Activated CD4-positive, alpha-beta T cell treated with anti-CD3 and anti-CD28 coated beads, Interleukin-2, amount 10 ng/mL, durations not matched to agents 7 days and 5 days (primary cell): Measurements from ENCODE around the gene RTN4RL1. TPM values are rescaled to one million over a fixed set of nuclear protein-coding genes. Genes with fewer than 3 reads are reported as not detected.
"Not testable (repeated sequence)": the region's sequence is repeated elsewhere in the genome, so short reads cannot be mapped to it uniquely, and the experiment has no call there.

Experiments used
- CTCF ChIA-PET: fragments of 350-600 bp; sonication (Branson Sonifier 250); formaldehyde crosslinking; loops from one replicate; lab custom pipeline; 2021; ENCODE audit warnings: antibody characterized with exemption; lab: Charles Lee
- POLR2A ChIA-PET: fragments of 350-600 bp; sonication (Branson Sonifier 250); formaldehyde crosslinking; loops from one replicate; lab custom pipeline; 2021; ENCODE audit warnings: antibody characterized with exemption; lab: Charles Lee
- DNase-seq: peaks from one replicate; pipeline ENCODE4 v3.0.0-alpha.2; 2020
- H3K27ac Mint-ChIP-seq: one replicate; pipeline ENCODE4 v1.8.0; 2021; ENCODE audit warnings: mild to moderate bottlenecking, moderate library complexity, mixed read lengths
- H3K27me3 Mint-ChIP-seq: one replicate; pipeline ENCODE4 v1.8.0; 2021; ENCODE audit warnings: mixed read lengths
- H3K36me3 Mint-ChIP-seq: one replicate; pipeline ENCODE4 v1.8.0; 2021; ENCODE audit warnings: low read depth, mixed read lengths
- H3K4me1 Mint-ChIP-seq: one replicate; pipeline ENCODE4 v1.8.0; 2021; ENCODE audit warnings: mixed read lengths
- H3K4me3 Mint-ChIP-seq: one replicate; pipeline ENCODE4 v1.8.0; 2021; ENCODE audit warnings: mild to moderate bottlenecking, moderate library complexity, mixed read lengths
- H3K9me3 Mint-ChIP-seq: one replicate; pipeline ENCODE4 v1.8.0; 2021; ENCODE audit warnings: mixed read lengths
- total RNA-seq, 2 experiments: library from RNA; stranded (reverse); gene quantifications; one replicate each; pipeline ENCODE4 v1.2.3, GENCODE V29; 2021

The RTN4RL1 gene
- total RNA-seq, 2 experiments from 2014 or later: 0.19 to 0.20 TPM

DNA sequence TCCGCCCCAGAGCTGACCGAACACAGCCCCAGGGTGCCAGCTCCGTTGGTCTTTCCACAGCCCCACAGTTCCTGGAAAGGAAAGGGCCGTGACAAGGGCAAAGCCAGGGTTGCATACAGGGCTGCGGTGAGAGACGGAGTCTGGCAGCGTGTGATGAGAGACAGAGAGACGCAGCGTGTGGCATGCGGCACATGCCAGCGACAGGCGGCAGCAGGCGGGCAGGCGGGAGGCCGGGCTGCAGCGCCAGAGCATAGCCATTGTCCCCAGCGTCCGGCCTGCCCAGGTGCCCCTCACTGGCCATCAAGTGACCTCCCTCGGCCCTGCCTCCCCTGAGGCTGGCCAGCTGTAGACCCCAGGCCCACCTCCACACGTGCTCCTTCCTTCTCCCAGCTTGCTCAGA is 8.6 kb downstream of the RTN4RL1 start:
- no peak overlapping the region for H3K27ac Mint-ChIP-seq
- H3K4me1 Mint-ChIP-seq: no peaks in the 10 kb centered on the region
- ChIA-PET CTCF (interaction anchor here (0.6 kb wide), 1 partner anchor 239 kb away, joined by 3 read pairs; no protein-coding TSS in a partner anchor), POLR2A (no interaction called here)
- DNase-seq: no peak
- H3K9me3 Mint-ChIP-seq: peaks cover 3% of the 10 kb centered on the region
- H3K36me3 Mint-ChIP-seq: no peaks in the 10 kb centered on the region
- H3K4me3 Mint-ChIP-seq: no peak overlapping the region
- H3K27me3 Mint-ChIP-seq: peaks cover 40% of the 10 kb centered on the region

DNA sequence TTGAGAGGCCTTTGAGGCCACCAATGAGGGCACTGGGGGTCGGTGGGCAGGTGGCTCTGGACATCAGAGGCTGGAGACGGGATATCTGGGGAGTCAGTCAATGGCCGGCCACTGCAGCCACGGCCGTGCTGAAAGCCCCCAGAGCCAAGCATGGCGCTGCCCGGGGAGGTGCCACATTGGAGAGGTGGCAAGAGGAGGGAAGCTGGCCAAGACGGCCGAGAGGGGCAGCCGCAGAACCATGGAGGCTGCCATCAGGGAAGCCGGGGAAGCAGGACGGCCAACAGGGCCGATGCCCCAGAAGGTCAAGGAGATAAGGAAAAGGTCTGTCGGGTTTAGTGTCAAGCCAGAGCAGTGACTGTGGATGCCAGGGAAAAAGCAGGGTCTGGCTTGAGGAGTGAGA is 9.8 kb downstream of the RTN4RL1 start:
- Mint-ChIP-seq H3K36me3 (no peaks in the 10 kb centered on the region), H3K27ac (no peak overlapping the region), H3K27me3 (peaks cover 32% of the 10 kb centered on the region), H3K4me1 (no peaks in the 10 kb centered on the region), H3K9me3 (peaks cover 3% of the 10 kb centered on the region), H3K4me3 (no peak overlapping the region)
- CTCF ChIA-PET: interaction anchor here (0.6 kb wide), 1 partner anchor 296 kb away, joined by 3 read pairs; no protein-coding TSS in a partner anchor
- POLR2A ChIA-PET: no interaction called here
- DNase-seq: no peak

DNA sequence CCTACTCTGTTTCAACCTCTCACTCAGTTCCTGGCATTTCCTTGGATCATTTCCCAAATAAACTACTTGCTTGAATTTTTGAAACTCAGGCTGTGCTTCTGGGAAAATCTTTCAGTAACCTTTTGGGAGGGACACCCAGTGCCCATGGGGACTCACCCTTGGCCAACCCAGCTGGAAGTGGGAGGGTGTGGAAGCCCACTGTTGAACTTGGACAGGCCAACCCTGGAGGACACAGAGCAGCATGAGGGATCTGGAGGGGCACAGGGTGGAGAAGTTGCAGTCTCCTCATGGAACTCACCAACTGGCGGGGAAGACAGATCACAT is 11.2 kb downstream of the RTN4RL1 start:
- H3K27me3 Mint-ChIP-seq: peaks cover 20% of the 10 kb centered on the region
- POLR2A ChIA-PET: no interaction called here
- CTCF ChIA-PET: interaction anchor here (0.6 kb wide), 1 partner anchor 13 kb away, joined by 7 read pairs; no protein-coding TSS in a partner anchor

DNA sequence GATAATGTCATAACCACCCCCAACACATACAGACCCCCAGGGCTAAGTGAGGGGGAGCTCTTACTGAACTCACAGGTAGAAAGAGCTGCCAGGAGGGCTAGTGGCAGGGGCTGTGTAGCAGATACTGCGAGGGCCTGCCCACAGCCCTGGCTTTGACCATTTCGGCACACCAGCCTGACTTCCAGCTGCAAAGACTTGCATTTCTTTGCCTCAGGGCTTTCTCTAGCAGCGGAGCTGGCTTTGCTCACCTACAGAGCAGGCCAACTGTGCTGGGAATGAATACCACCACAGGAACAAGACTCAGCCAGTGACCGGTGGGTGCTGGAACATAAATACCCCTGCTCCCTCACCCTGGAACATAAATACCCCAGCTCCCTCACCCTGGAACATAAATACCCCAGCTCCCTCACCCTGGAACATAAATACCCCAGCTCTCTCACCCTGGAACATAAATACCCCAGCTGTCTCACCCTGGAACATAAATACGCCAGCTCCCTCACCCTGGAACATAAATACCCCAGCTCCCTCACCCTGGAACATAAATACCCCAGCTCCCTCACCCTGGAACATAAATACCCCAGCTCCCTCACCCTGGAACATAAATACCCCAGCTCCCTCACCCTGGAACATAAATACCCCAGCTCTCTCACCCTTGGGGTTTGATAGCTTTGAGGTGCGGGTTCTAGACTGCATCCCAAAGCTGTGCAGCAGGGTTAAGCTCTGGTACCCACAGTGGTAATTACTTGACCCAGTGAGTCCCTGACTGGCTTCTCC is 11.7 kb downstream of the RTN4RL1 start:
- H3K27ac Mint-ChIP-seq, H3K4me1 Mint-ChIP-seq, POLR2A ChIA-PET, H3K36me3 Mint-ChIP-seq, DNase-seq, H3K4me3 Mint-ChIP-seq, H3K9me3 Mint-ChIP-seq: not testable (repeated sequence)
- CTCF ChIA-PET: interaction anchor here (0.6 kb wide), 1 partner anchor 13 kb away, joined by 7 read pairs; no protein-coding TSS in a partner anchor
- H3K27me3 Mint-ChIP-seq: peaks cover 17% of the 10 kb centered on the region

More for the DNA sequence above, 11.2 kb downstream of the RTN4RL1 start:
- DNase-seq: no peak
- no peaks in the 10 kb centered on the region for H3K36me3 Mint-ChIP-seq
- no peaks in the 10 kb centered on the region for H3K4me1 Mint-ChIP-seq
- peaks cover 3% of the 10 kb centered on the region for H3K9me3 Mint-ChIP-seq
- no peak overlapping the region for H3K4me3 Mint-ChIP-seq
- H3K27ac Mint-ChIP-seq: no peak overlapping the region

DNA sequence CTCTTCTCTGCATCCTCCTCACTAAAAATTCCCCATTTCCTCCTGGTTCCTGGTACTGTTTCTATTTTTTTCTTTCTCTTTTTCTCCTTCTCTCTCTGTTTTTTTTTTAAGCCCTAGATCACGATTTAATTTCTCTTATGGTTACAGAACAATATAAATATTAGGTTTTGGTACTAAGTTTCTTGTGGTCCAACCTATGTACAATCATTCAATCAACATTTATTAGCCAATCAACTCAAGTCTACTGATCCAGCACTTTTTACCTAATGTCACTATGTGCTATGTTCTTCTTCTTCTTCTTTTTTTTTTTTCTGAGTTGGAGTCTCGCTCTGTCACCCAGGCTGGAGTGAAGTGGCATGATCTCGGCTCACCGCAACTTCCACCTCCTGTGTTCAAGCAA is 12.6 kb downstream of the RTN4RL1 start:
- Mint-ChIP-seq H3K9me3 (peaks cover 3% of the 10 kb centered on the region), H3K4me3 (no peak overlapping the region), H3K27ac (no peak overlapping the region), H3K4me1 (no peaks in the 10 kb centered on the region), H3K27me3 (peaks cover 11% of the 10 kb centered on the region), H3K36me3 (no peaks in the 10 kb centered on the region)
- ChIA-PET POLR2A (no interaction called here), CTCF (no interaction called here)
- no peak for DNase-seq

DNA sequence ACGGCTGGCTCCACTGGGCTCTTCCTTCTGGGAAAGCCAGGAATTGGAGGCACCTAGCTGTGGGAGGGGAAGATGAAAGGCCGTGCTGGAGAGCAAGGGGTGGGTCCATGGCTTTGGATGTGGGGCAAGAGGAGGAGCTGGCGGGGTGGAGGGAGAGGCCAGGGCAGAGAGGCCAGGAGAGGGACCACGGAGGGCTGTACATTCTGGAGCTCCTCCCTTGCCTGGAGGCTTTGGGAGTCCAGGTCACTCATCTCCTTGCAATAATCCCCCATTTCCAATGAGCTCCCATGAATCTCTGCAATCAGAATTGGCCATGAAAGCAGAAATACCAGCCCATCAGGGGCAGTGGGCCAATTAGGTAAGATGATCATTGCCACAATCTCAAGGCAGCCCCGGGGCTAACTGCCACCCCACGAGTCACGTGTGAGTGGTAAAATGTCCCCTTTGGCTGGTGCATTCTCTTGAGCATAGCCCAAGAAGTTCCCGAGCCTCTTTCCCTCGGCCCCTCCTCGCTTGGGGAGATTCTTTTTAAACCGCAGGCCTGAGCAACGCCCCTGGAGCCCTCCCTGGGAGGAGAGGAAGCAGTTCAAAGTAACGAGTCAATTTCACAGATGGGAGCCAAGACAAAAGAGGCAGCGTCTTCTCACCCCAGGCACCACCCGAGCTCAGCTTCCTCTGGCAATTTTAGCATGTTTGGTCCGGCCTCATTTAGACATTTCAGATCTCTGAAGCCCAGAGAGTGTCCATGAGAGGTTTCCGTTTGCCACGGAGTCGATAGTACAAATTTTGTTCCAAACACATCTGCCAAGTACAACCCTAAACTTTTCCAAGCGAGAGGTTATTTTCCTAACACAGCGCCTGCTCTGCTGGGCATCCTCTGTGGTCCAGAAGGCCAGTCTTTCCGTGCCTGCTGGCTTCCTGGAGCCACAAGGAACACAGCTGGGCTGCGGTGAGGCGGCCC is 13.4 kb downstream of the RTN4RL1 start:
- ChIA-PET CTCF (interaction anchor here (0.6 to 1.2 kb wide), 3 partner anchors 9 to 725 kb away, joined by 3 to 4 read pairs (median 3); no protein-coding TSS in a partner anchor), POLR2A (no interaction called here)
- no peak for DNase-seq
- H3K36me3 Mint-ChIP-seq: no peaks in the 10 kb centered on the region
- H3K27me3 Mint-ChIP-seq: peaks cover 11% of the 10 kb centered on the region
- H3K4me3 Mint-ChIP-seq: no peak overlapping the region
- no peaks in the 10 kb centered on the region for H3K4me1 Mint-ChIP-seq
- H3K9me3 Mint-ChIP-seq: peaks cover 3% of the 10 kb centered on the region
- H3K27ac Mint-ChIP-seq: no peak overlapping the region

DNA sequence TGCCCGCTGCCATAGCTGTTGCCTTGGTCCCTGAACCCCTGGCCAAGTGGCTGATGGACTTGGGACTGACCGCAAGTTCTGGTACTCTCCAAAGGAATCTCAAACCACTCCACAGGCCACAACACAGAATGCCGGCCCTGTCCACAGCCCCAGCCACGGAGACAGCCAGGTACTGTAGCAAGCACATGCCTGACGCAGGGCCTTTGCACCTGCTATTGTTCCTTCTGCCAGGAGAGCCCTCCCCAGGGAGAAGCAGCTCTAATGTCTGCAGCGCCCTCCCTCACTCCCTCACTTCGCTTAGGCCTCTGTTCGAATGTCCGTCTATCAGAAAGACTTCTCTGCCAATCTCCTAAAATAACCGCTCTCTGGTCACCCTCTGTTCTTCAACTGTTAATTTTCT is 15.4 kb downstream of the RTN4RL1 start:
- Mint-ChIP-seq H3K27ac (no peak overlapping the region), H3K27me3 (peaks cover 8% of the 10 kb centered on the region), H3K4me3 (no peak overlapping the region), H3K4me1 (no peaks in the 10 kb centered on the region), H3K36me3 (no peaks in the 10 kb centered on the region), H3K9me3 (peaks cover 3% of the 10 kb centered on the region)
- ChIA-PET POLR2A (no interaction called here), CTCF (interaction anchor here (0.6 kb wide), 1 partner anchor 340 kb away, joined by 3 read pairs; no protein-coding TSS in a partner anchor)
- no peak for DNase-seq

DNA sequence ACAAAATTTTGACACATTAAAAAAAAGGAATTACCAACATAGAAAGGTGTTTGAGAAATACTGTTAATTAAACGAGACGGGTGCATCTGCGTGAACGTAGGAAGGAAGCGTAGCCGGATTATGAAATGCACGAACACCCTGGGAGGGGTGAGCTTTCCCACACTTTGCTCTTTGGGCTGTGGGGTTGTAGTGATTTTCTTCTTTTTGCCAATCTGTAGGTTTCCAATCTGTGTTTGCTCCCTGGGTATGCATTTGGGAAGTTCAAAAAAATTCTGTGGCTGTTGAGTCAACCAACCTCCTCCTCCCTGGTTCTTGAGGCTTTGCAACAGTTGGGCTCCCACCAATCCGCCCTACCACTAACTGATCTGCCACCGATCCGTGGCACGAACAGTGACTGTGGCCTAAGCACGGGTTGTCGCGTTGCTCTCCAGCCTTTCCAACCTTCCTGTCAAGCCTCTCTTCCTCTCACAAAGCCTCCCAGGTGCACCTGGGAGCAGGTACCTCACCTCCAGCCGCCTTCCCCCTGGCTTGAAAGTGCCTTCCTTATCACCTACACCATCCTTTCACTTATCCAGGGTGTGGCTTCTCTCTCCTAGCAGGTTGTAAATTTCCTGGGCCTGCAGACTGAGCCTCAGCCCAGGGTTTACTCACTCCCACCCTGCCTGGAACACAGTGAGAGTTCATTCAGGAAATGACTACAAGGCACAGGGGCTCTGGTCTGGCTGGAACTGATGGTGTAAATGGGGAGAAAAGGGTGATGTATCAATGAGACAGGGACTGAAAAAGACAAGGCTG is 16.6 kb downstream of the RTN4RL1 start:
- Mint-ChIP-seq H3K4me1 (no peaks in the 10 kb centered on the region), H3K4me3 (no peak overlapping the region), H3K27ac (no peak overlapping the region), H3K27me3 (peaks cover 8% of the 10 kb centered on the region), H3K9me3 (no peaks in the 10 kb centered on the region), H3K36me3 (no peaks in the 10 kb centered on the region)
- no peak for DNase-seq
- ChIA-PET CTCF (interaction anchor here (0.6 kb wide), 1 partner anchor 1485 kb away, joined by 3 read pairs; no protein-coding TSS in a partner anchor), POLR2A (no interaction called here)

DNA sequence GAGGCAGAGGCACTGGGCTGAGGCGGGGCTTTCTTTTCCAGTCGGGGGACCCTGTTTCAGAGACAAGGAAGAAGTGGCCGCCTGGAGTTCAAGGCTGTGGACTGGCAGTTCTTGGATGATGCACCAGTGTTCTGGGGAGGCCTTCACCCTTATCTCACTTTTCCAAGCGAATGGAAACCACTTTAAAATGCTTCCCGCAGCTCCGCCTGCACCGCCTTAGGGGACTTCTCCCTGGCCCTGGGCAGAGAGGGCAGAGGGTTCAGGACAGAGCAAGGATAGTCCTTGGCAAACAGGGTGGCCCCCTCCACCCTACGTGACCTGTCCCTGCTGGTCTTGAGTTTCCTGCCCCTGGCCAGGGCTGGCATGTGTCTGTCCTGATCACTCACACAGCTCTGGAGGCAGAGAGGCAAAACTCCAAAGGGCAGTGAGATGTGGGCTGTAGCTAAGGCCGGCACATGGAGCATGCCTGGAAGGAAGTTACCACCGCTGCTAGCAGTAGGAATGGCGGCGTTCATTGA is 20.6 kb downstream of the RTN4RL1 start:
- ChIA-PET CTCF (no interaction called here), POLR2A (no interaction called here)
- peaks cover under 1% of the 10 kb centered on the region for H3K4me1 Mint-ChIP-seq
- no peaks in the 10 kb centered on the region for H3K36me3 Mint-ChIP-seq
- DNase-seq: no peak
- H3K27me3 Mint-ChIP-seq: peaks cover 2% of the 10 kb centered on the region
- H3K27ac Mint-ChIP-seq: no peak overlapping the region
- no peak overlapping the region for H3K4me3 Mint-ChIP-seq
- no peaks in the 10 kb centered on the region for H3K9me3 Mint-ChIP-seq

DNA sequence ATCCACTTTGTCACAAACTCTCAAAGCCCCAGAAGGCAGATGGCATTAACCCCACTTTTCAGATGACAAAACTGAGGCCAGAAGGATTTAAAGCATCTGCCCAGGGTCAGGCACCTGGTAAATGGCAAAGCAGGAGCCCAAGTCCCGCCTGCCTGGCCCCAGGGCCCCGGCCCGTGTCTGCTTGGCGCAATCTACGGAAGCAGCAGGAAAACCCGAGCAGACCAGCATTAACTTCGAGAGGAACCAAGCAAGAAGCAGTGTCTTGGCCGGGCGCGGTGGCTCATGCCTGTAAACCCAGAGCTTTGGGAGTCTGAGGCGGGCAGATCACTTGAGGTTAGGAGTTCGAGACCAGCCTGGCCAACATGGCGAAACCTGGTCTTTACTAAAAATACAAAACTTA is 21.6 kb downstream of the RTN4RL1 start:
- no peak overlapping the region for H3K27ac Mint-ChIP-seq
- no peaks in the 10 kb centered on the region for H3K9me3 Mint-ChIP-seq
- no peak for DNase-seq
- ChIA-PET POLR2A (no interaction called here), CTCF (no interaction called here)
- no peaks in the 10 kb centered on the region for H3K36me3 Mint-ChIP-seq
- peaks cover 3% of the 10 kb centered on the region for H3K4me1 Mint-ChIP-seq
- no peak overlapping the region for H3K4me3 Mint-ChIP-seq
- peaks cover 10% of the 10 kb centered on the region for H3K27me3 Mint-ChIP-seq

DNA sequence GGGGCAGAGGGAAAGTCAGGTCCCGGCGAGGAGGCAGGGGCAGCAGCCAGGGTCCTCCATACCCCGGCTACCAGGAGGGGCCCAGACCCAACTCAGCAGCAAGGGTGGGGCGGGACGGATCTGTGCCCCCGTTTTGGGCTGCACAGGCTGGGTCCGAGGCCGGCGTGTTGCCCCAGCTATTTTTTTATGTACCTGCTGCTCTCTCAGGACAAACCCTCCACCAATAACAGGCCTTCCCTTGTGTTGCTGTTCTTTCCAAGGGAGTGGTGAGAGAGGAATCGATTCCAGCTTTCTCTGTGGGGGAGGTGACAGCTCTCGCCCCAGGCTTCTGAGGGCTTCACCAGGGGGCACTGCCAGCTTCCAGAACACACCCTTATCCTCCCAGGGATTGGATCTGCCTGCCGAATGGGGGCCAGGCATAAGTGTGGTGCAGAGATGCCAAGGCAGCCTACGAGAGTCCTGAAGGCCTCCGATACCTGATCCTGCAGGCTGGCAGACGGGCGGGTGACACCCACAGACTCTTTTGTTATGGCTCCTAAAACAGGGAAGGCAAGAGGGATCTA is 22.3 kb downstream of the RTN4RL1 start:
- Mint-ChIP-seq H3K27ac (no peak overlapping the region), H3K4me1 (peaks cover 3% of the 10 kb centered on the region), H3K9me3 (no peaks in the 10 kb centered on the region), H3K27me3 (peaks cover 10% of the 10 kb centered on the region), H3K4me3 (no peak overlapping the region), H3K36me3 (no peaks in the 10 kb centered on the region)
- POLR2A ChIA-PET: no interaction called here
- no peak for DNase-seq
- CTCF ChIA-PET: interaction anchor here (1.7 kb wide), 1 partner anchor 8 kb away, joined by 3 read pairs; no protein-coding TSS in a partner anchor
